Stimulated activated CD4-positive, alpha-beta T cell treated with anti-CD3 and anti-CD28 coated beads, Interleukin-1b, Interleukin-23, amount 100 ng/mL, for 4 hours (primary cell): ENCODE data around the gene SMARCA2.
A peak's percentile ranks its signal among the peaks of the same experiment; 100 is the strongest.

Experiments used
- DNase-seq, 2 donors: peaks; one replicate each; pipeline ENCODE4 v3.0.0-alpha.2; 2020; ENCODE audit warnings: low read depth in 2 of 2

Gene SMARCA2

DNA sequence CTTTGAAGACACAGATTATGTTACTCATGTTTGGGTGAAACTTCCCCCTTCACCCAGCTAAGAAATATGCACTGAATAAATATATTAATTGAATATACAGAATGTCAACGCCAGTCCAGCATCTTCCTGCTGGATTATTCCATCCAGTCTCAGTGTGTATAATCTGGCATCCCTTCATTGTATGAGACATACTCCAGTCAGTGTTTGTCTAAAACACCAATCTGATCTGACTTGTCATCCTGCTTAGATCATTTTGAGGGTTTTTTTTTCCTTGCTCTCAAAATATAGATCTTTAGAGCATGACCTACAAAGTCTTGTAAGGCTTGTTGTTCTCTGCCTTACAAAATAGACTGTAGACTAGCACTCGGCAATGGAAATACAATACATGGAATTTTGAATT lies 195.1 kb downstream of the SMARCA2 start:
- DNase-seq = no peak

DNA sequence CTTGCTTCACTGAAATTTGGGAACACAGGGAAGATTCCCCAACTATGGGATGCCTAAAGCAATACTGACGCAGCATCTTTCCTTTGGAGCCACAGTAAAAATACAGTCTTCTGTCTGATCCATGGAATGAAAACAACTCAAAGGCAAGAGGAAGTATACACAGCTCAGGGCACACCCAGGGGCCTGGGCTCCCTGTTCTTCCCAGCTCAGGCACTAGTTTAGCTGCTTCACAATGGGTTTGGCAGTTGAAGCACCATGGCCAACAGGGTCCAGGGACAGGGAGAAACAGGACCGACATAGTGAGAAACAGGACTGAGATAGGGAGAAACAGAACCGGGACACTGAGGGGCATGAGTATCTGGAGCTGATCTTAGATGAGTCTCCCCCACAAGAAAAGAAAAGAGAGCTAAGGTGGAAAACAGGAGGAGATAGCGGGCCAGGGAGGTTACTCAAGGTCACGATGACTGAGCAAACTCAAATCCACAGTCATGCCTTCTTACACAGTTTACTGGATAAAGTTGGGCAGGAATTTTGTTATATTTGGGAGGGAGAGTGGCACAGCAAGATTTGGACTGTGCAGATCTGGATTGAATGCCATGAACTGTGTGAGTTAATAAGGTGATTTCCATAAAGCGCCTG lies 198.8 kb downstream of the SMARCA2 start:
- DNase-seq = no peak

GRCh38 chr9:2214707-2215106 lies 199.6 kb downstream of the SMARCA2 start:
- DNase-seq = no peak

GRCh38 chr9:2215921-2216441 lies 200.8 kb downstream of the SMARCA2 start:
- no peak for DNase-seq

GRCh38 chr9:2216591-2216990 lies 201.4 kb downstream of the SMARCA2 start:
- no peak for DNase-seq

DNA sequence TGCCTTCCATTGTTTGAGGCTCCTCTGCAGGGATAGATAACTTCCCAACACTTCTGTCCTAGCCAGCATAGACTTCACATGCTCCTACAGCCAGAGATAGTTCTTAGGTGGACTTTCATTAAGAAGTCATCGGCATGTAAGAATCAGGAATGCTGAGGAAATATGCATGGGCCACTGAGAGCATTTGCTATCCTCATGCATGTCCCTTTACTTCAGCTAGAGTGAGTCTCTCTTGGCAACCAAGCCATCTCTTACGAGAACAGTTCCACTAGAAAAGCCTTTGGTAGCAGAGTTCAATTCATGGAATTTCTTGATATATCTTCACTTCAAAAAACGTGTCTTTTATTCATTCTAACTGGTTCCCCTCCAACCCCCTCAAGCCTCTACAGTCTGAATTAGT lies 202.4 kb downstream of the SMARCA2 start:
- no peak for DNase-seq

DNA sequence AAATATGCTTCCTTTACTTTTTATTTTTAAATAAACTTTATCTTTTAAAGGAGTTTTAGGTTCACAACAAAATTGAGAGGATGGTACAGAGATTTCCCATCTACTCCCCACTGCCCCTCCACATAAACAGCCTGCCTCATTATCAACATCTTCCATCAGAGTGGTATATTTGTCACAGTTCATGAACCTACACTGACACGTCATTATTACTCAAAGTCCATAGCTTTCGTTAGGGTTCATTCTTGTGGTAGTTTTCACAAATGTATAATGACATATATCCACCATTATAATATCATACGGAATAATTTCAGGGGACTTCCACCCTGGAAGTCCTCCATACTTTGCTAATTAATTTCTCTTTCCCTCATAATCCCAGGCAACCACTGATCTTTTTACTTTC lies 204.9 kb downstream of the SMARCA2 start:
- DNase-seq = no peak

DNA sequence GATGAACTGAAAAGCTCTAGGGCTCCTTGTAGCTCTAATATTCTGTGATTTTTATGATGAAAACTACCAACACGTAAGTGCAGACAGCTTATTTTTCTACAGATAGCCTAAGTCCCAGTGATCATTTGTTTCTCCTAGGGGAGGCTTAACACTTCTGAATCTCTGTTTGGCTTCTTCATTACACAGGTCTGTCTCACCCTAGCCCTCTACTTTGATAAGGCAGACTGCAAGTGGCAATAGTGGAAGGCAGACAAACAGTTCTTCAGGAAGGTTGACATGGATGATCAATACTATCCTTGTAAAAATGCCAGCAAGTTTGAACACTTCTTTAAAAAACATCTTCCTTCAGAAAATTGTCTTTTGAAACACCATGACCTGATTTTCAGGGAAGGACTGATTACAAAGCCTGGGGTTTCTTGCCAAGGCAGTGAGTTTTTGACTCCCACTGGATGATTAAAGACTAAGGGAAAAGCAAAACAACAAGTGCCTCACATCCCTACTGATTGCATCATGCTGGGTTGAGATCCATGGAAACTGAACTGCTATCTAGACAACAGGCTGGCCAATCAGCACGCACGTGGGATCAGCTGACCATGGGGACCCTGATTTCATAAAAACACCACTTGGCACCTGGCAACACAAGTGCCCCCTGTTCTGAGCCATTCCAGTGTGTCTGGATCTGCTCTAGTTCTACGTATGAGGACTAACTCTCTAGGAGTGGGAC lies 212.2 kb downstream of the SMARCA2 start:
- DNase-seq = no peak

DNA sequence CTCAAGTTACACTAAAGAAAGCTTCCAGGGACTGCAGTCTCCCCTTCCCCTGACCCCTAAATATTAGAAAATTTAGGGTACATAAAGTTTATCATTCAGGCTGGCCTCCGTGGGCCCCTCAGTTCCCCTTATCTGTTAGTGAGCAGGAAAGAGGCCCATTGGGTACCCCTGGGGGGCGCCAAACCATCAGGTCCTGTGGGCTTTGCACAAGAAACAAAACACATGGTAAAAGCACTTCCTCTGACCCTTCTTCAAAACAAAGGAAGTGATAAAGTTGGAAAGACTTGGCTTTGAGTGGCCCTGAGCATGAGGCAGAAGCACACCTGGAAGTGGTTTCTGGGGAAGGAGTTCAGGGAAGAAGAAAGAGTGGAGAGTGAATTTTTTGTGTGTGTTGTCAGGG lies 213.0 kb downstream of the SMARCA2 start:
- no peak for DNase-seq

- DNase-seq = no peak
Observed at GRCh38 chr9:2228641-2229040, 213.5 kb downstream of the SMARCA2 start.

DNA sequence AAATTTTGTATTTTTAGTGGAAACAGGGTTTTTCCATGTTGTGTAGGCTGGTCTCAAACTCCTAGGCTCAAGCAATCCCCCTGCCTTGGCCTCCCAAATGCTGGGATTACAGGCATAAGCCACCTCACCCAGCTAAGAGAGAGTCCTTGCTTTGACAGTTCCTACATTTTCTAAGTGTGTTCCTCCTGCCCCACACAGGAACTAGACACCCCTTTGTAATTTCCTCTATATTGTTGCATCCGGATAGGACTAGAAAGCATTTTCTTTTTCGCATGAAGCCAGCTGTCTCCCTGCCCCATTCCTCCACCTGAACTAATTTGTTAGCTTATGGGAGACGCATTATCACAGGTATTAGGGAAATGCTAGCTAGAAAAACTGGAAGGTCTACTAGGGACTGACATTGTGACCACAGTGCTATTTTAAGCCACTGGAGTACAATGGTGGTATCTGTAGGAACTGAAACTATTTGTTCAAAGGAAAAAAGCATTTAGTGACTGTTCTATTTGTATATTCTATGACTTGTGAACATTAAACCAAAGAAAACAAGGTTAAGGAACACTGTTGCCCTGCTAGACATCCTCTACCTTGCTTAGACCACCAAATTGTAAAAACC lies 214.1 kb downstream of the SMARCA2 start:
- DNase-seq = no peak

DNA sequence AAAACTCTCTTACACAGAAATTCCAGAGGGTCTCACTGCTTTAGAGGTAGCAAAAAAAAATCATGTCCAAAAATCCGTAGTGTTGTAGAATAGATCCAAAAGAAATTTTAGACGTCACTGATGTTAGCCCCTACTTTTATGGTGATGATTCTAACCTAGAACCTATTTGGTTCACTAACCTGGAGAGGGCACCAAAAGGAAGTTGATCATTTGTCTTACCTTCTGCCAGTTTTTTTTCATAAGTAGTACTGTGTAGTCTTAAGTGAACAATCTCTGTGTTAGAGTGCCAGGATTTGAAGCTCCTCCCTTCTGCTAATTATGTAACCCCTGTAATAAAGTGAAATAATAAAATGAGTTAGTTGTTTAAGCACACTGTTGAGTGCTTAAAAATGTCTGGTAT lies 215.2 kb downstream of the SMARCA2 start:
- no peak for DNase-seq

DNA sequence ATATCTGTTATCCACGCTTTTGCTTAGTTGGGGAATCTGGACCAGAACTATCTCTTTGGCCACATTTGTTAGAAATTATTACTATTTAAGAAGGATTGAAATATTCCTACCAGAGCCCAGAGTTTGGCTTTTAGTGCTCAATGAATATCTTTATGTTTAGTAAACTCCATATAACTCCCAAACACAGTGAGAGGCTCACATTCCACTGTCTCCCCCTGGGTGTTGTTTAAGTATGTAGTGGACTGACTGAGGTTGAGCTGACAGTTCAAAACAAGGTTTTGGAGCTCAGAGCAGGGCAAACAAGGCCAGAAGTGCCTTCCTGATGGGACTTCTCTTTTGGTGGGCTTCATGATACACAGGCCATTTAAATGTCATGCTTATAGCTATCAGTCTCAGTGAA lies 216.0 kb downstream of the SMARCA2 start:
- DNase-seq = no peak

- DNase-seq = no peak
Observed at GRCh38 chr9:2231829-2232228, 216.7 kb downstream of the SMARCA2 start.

DNA sequence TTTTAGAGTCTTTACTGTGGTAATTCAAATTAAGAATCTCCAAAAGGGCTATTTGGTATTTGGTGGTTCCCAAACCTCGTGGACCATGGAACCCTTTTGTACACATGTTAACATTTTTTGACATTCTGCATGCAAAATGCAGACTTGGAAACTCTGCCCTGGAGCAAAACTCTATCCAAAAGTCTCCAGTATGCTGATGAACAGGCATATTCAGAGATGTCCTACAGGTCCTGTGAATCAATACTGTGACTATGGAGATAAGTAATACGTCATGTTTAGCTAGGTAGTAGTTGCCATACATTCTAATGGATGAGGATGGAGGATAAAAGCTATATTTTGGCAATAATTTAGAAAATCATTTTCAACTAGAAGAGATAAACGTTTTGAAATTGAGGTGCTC lies 218.1 kb downstream of the SMARCA2 start:
- no peak for DNase-seq

GRCh38 chr9:2234371-2234893 lies 219.3 kb downstream of the SMARCA2 start:
- no peak for DNase-seq

GRCh38 chr9:2235623-2236022 lies 220.5 kb downstream of the SMARCA2 start:
- no peak for DNase-seq

GRCh38 chr9:2236850-2237249 lies 221.7 kb downstream of the SMARCA2 start:
- DNase-seq = no peak

DNA sequence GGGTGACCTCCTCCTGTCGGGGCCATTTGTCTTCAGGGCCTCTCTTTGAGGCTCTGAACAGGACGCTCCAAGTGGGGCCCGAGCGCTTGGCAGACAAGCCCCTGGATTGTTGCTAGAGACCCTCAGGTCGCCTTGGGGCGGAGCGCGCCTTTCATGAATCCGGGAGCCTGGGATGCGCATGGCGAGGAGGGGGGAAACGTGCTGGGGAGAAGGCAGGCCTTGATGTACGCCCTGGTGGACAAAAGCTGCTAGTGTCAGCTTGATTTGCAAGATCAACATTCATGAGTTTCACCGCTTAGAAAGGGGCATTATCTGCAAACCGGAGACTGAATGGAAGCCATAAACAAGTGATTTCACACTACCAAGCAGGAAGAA lies 226.3 kb downstream of the SMARCA2 start:
- DNase-seq = no peak

- DNase-seq = peak; percentile 15 to 47
Observed at GRCh38 chr9:2241836-2242741, 226.9 kb downstream of the SMARCA2 start.

- no peak for DNase-seq
Observed at GRCh38 chr9:2242831-2243330, 227.7 kb downstream of the SMARCA2 start.
